GM12801 (cell line): ENCODE measurements around the gene CENPE.

ENCODE experiments used
- TF ChIP-seq, protein P1 (sequence below): IDR thresholded peaks from one replicate; pipeline ENCODE4 v1.5.1; 2011; ENCODE audit warnings: control low read depth; ENCODE audit not compliant: insufficient read length; ENCODE audit errors: extremely low read depth

CENPE gene

DNA sequence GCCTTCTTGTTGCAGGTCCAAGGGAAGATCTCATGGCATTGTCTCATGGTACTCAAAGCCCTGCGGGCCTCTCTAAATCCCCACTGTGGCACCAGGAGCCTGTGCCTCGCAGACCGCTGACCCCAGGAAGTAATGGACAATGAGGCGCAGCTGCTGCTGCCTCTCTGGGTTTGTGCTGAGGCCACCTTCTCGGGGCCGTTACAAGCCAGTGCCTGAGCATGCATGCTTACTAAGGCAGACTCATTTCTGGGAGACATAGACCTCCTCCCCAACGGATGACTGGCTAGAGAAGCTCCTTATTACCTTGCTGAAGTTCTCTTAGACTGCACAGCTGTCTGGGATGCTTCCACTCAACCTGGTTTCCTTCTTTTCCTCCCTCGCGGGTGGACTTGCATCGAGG is 99.8 kb downstream of the CENPE start:
- TF ChIP-seq, protein P1, sequence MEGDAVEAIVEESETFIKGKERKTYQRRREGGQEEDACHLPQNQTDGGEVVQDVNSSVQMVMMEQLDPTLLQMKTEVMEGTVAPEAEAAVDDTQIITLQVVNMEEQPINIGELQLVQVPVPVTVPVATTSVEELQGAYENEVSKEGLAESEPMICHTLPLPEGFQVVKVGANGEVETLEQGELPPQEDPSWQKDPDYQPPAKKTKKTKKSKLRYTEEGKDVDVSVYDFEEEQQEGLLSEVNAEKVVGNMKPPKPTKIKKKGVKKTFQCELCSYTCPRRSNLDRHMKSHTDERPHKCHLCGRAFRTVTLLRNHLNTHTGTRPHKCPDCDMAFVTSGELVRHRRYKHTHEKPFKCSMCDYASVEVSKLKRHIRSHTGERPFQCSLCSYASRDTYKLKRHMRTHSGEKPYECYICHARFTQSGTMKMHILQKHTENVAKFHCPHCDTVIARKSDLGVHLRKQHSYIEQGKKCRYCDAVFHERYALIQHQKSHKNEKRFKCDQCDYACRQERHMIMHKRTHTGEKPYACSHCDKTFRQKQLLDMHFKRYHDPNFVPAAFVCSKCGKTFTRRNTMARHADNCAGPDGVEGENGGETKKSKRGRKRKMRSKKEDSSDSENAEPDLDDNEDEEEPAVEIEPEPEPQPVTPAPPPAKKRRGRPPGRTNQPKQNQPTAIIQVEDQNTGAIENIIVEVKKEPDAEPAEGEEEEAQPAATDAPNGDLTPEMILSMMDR: no peak

DNA sequence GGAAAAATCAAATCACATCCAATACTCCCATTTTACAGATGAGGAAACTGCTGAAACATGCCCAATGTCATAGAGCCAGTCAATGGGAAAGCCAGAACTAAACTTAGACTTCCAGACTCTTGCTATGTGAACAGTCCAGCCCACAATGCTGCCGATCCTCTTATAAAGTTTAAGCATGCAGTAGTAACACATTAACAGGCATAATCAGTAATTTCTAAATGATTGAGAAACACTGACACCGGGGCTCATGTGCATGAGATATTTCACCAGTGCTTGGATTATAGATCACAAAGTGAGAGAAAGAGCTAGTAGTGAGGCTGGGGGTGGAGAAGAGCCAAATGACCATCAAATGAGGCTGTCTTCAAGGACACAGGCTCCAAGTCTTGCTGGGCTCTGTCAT is 101.0 kb downstream of the CENPE start:
- TF ChIP-seq, protein P1: no peak

DNA sequence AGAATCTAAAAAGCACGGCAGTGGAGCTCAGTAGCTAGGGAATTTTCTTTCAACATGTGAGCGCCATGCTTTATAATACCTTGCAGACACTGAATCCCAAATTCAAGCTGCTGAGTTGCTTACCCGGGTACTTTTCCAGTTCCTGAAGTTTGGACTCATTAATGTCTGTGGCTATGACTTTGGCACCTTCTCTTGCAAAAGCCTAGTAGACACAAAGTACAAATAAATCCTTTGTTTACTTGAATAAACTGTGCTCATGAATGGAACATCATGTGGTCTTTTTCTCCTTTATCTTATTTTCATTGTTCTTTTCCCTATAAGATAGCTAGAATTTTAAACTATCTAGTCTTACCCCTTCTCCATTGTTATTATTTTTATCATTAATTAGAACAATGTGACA is 103.1 kb downstream of the CENPE start:
- TF ChIP-seq, protein P1: no peak

DNA sequence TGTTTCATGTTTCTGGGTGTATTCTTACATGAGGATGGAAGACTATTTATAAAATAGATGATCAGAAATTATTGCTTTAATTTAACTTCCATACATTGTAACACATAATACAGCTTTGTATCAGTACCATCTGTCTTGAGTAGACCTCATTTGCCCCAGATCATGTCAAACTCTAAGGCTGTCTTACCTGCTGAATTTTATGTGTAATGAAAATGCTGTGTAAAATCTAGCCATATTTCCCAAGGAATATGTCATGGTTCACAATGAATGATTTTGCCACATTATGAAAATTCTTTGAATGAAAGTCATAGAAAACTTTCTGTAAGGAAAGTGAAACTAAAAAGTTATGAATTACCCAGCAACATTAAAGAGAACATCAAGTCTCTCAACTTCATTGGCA is 105.9 kb downstream of the CENPE start:
- TF ChIP-seq, protein P1: no peak

DNA sequence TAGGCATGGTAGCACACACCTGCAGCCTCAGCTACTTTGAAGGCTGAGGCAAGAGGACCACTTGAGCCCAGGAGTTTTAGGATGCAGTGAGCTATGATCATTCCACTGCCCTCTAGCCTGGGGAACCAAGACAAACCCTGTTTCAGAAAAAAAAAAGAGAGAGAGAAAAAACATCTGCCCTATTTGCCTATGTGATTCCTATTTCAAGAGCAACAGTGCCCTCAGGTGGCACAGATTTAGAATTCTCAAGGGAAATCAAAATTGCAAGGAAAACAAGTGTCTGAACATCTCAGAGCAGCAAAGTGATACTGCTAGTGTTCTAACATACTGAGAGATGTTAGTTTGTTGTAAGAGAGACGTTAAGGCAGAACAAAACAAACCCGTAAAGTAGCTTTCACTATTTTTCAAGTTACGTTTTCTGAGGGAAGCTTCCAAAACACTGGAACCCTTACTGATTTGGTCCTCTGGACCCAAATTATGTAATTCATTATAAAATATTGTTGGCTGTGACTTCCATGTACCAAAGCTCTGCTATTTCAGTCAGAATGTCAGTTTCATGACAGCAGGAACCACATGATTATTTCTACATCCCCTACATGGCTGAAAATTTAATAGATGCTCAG is 106.4 kb downstream of the CENPE start:
- TF ChIP-seq, protein P1: no peak

DNA sequence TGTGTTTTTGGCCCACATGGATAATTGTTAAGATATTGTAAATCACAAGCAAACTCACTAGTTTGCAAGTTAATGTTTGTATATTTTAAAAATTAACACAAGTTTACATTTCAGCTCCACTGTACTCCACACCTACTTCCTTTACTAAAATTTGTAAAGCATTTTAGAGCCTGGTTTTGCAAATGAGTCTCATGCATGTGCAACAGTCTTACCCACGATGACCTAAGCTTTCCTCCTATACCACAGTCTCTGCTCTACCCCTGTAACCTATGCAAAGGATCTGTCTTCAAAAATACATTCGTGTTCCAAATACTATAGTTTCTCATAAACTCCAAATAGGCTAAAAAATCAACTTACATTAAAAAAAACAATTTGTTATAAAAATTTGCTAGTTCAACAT is 108.7 kb downstream of the CENPE start:
- TF ChIP-seq, protein P1: no peak

DNA sequence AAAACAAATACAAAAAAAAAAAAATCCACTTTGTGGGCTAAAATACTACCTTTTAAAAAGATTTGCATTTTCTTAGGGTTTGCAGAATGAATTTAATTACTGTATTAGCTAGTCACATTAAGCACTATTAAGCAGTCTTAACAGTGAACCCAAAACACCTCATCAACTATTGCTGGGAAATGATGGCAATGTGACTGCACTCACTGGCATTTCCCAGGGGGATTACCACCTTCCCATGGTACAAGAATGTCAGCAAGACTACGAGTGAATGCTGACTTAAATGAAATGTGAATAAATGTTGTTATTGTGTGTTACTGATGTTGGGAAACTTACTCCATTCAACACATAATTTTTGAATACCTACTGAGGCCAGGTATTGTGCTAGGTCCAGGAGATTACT is 111.6 kb downstream of the CENPE start:
- TF ChIP-seq, protein P1: no peak

DNA sequence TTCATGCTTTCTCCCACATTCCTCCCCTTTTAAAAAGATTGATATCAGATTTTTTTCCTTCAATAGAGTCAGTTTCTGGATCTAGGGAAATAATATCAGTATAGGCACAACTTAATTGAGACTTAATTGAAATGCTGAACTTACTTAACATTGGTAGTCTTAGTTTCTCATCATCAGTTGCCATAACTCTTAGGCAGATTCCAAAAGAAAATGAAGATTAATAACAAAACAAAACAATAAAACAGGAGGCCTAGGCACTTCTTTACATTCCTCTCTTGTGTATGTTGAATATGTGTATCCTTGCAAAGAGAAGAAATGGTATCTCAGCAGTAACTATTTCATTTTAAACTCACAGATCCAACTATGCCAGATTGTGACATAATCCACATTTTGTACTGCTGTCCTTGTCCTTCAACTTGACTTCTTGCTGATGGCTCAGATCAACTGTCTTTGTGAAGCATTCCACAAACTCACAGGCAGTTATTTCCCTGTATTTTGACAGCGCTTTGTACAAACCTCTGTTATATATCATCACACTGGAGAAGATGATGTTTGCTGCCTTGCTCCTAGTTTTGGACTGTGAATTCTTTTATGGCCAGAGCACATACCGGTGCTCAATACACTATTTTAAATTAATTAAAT is 112.5 kb downstream of the CENPE start:
- TF ChIP-seq, protein P1: no peak
